Measurements from ENCODE around the gene RGL3. TPM values are rescaled to one million over a fixed set of nuclear protein-coding genes. Genes with fewer than 3 reads are reported as not detected.
"Not testable (repeated sequence)": the region's sequence is repeated elsewhere in the genome, so short reads cannot be mapped to it uniquely, and the experiment has no call there.

Gene RGL3
- total RNA-seq, 2 experiments from 2014 or later, result not detected

DNA sequence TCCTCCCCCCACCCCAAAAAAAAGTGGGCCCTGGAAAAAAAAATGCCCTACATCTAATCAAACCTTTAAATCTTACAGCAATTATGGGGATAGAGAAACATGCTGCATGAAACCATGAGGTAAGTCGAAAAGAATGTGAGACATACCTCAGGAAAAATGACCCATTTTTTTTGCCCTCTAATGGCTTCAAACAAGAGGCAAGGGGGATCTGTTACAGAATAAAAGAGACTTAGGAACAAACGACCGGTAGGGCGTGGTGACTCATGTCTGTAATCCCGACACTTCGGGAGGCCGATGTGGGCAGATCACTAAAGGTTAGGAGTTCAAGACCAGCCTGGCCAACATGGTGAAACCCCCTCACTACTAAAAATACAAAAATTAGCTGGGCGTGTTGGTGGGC lies 8.4 kb downstream of the RGL3 start:
- DNase-seq, result no peak
- H3K27ac Mint-ChIP-seq, result no peak overlapping the region
- no peaks in the 10 kb centered on the region for H3K36me3 Mint-ChIP-seq
- no peak overlapping the region for H3K4me3 Mint-ChIP-seq
- peaks cover 25% of the 10 kb centered on the region for H3K27me3 Mint-ChIP-seq
- H3K4me1 Mint-ChIP-seq, result no peaks in the 10 kb centered on the region
- H3K9me3 Mint-ChIP-seq, result no peaks in the 10 kb centered on the region

DNA sequence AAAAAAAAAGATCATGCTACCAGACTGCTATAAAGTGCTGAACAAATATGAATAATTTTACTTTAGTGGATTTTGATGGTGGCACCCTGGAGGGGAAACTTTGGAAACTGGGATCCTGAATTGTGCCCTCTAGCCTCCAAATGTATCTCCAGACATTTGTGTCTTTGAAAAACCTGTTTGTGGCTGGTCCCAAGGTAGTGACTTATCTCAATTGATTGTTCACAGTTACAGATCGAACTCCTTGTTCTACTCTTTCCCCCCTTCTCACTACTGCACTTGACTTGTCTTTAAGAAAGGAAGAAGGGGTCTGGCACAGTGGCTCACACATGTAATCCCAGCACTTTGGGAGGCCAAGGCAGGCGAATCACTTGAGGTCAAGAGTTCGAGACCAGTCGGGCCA lies 10.5 kb downstream of the RGL3 start:
- no peak overlapping the region for H3K27ac Mint-ChIP-seq
- DNase-seq, result no peak
- peaks cover 25% of the 10 kb centered on the region for H3K27me3 Mint-ChIP-seq
- no peak overlapping the region for H3K4me3 Mint-ChIP-seq
- H3K4me1 Mint-ChIP-seq, result no peaks in the 10 kb centered on the region
- H3K36me3 Mint-ChIP-seq, result no peaks in the 10 kb centered on the region
- no peaks in the 10 kb centered on the region for H3K9me3 Mint-ChIP-seq

DNA sequence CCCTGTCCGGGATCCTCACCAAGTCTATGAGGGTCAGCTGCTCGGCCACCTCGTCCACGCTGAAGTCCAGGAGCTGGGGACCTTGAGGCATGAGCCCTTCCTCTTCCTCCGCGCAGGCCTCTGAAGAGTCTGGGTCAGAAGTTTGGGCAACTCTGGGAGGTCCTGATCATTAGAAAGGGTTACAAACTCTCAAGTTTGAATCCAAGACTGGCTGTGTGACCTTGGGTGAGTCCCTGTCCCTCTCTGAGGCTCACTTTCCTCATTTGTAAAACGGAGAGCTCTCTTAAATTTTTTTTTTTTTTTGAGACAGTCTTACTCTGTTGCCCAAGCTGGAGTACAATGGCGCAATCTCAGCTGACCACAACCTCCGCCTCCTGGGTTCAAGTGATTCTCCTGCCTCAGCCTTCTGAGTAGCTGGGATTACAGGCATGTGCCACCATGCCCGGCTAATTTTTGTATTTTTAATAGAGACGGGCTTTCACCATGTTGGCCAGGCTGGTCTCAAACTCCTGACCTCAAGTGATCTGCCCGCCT lies 12.3 kb downstream of the RGL3 start:
- DNase-seq, H3K4me3 Mint-ChIP-seq, H3K27ac Mint-ChIP-seq, H3K36me3 Mint-ChIP-seq, H3K9me3 Mint-ChIP-seq, H3K4me1 Mint-ChIP-seq: not testable (repeated sequence)
- peaks cover 25% of the 10 kb centered on the region for H3K27me3 Mint-ChIP-seq

DNA sequence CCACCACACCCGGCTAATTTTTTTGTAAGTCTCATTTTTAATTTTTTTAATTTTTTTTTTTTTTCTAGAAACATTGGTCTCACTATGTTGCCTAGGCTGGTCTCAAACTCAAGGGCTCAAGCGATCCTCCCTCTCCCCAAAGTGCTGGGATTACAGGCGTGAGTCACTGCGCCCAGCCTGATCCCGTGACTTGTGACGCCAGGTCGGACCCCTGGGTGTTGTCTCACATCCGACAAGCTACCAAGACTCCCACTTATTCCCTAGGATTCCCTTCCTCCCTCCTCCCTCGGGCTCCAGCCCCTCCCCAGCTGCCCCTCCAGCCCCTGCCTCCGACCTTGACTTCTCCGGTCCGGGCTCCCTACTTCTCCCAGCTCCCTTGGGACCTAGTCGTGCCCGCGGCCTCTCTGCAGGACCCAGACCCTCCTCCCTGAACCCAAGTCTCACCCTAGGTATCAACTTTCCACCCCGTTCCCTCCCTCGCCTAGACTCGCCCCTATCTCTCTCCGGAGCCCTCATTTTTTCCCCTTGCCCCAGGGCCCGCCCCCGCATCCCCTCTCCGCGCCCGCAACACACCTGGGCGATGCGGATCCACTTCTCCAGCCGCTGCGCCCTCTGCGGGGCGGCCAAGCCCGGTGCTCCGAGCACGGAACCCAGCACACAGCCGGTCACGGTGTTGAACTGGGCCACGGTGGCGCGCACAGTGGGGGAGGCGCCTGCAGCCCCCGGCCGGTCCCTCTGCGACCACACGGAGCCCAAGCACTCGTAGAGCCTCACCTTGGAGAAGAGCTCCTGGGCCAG lies 13.1 kb downstream of the RGL3 start:
- H3K4me1 Mint-ChIP-seq, result no peaks in the 10 kb centered on the region
- no peak overlapping the region for H3K4me3 Mint-ChIP-seq
- DNase-seq, result peak; percentile 68
- H3K27me3 Mint-ChIP-seq, result peaks cover 25% of the 10 kb centered on the region
- no peak overlapping the region for H3K27ac Mint-ChIP-seq
- no peaks in the 10 kb centered on the region for H3K9me3 Mint-ChIP-seq
- no peaks in the 10 kb centered on the region for H3K36me3 Mint-ChIP-seq

DNA sequence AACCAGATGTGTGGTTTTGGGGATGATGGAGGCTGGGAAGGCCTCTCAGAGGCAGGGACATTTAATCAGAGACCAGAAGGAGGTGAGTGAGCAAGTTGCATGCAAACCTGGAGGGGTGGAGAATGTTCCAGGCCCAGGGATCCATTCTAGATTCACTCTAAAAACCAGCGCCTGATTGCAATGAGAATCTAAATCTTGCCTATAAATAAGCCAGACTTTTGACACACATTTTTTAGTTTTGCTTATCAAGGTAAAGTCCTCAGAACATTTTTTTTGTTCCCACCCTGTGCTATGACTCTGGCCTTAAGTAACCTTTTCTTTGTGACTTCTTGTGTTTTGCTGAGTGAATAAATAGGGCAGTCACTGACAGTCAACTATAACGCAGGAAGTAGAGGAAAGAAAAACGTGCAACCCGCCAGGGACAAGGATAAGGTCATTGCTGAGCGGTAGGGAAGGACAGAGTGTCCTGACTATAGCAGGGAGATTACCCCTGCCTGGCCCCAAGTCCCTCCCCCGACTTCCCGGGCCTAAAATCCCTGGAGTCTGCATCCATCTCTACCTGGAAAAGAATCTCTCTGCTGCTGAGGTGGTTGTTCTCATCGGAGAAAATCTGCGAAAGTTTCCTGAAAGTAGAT lies 14.4 kb downstream of the RGL3 start:
- H3K27ac Mint-ChIP-seq, result no peak overlapping the region

DNA sequence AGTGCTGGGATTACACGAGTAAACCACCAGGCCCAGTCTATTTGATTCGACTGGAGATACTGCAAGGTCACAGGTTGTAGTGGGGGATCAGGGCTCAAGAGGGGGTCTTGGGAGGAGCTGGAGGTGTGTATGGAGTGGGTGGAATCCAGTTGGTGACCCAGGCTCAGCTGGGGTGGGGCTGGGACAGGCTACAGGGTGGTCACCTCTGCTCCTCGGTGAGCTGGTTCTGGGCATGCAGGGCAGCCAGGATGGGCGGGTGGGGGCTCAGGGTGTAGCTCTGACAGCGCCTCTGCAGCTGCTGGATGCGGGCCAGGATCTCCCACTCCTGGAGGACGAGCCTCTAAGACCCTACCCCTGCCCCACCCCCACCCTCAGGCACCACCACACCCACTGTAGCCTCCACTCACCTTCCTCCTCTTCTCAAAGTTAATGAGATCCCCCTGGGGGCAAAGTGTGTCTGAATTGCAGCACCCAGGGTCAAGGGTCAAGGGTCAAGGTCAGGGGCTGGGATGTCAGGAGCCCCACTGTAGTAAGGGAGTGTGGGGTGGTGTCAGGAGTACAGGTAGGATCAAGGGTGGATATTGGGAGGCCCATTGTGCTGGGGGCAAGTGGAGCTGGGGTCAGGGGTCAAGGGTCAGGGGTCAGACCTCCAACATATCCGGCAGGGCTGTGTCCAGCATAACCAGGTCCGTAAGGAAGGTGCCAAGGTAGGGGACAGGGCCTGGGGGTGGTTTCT lies 17.1 kb downstream of the RGL3 start:
- H3K36me3 Mint-ChIP-seq, result no peaks in the 10 kb centered on the region
- H3K27ac Mint-ChIP-seq, result no peak overlapping the region
- no peak overlapping the region for H3K4me3 Mint-ChIP-seq
- H3K9me3 Mint-ChIP-seq, result no peaks in the 10 kb centered on the region
- DNase-seq, result no peak
- H3K27me3 Mint-ChIP-seq, result peaks cover 23% of the 10 kb centered on the region
- H3K4me1 Mint-ChIP-seq, result no peaks in the 10 kb centered on the region

More for the DNA sequence above, 14.4 kb downstream of the RGL3 start:
- no peak for DNase-seq
- Mint-ChIP-seq H3K9me3 (no peaks in the 10 kb centered on the region), H3K4me3 (no peak overlapping the region), H3K27me3 (peaks cover 34% of the 10 kb centered on the region), H3K4me1 (no peaks in the 10 kb centered on the region), H3K36me3 (no peaks in the 10 kb centered on the region)

DNA sequence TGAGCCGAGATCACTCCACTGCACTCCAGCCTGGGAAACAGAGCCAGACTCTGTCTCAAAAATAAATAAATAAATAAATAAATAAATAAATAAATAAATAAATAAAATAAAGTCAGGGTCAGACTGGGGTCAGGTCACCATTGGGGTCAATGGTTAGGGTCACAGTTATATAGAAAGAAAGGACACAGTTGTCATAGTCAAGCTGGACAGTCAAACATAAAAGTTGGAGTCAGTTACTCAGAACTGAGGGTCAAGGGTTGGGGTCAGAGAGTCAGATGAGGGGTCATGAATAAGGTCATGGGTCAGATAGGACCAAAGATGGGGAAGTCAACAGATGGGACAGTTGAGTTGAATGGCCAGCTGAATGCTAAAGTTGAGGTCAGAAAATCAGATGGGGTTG lies 18.3 kb downstream of the RGL3 start:
- Mint-ChIP-seq H3K36me3 (no peaks in the 10 kb centered on the region), H3K27me3 (peaks cover 15% of the 10 kb centered on the region), H3K4me3 (no peak overlapping the region), H3K27ac (no peak overlapping the region), H3K9me3 (no peaks in the 10 kb centered on the region), H3K4me1 (no peaks in the 10 kb centered on the region)
- no peak for DNase-seq

DNA sequence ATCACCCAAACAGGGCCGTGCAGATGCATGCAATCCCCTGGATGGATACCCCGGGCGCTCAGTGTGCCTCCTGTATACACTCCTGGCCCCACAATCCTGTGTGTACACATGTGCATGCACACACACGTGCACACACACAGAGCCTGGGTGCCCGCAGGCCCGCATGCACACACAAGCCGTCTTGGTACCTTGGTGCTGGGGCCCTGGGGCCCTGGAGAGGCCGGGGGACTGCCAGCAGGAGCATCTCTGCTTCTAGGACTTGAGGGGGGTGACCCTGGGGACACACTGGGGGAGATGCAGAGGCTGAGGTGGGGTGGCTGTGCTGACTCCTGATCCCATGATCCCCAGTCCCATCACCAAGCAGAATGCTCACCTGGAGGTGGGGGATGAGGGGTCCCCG lies 19.4 kb downstream of the RGL3 start:
- Mint-ChIP-seq H3K9me3 (no peaks in the 10 kb centered on the region), H3K27ac (no peak overlapping the region), H3K4me1 (no peaks in the 10 kb centered on the region), H3K36me3 (no peaks in the 10 kb centered on the region), H3K4me3 (no peak overlapping the region), H3K27me3 (peaks cover 20% of the 10 kb centered on the region)
- no peak for DNase-seq

DNA sequence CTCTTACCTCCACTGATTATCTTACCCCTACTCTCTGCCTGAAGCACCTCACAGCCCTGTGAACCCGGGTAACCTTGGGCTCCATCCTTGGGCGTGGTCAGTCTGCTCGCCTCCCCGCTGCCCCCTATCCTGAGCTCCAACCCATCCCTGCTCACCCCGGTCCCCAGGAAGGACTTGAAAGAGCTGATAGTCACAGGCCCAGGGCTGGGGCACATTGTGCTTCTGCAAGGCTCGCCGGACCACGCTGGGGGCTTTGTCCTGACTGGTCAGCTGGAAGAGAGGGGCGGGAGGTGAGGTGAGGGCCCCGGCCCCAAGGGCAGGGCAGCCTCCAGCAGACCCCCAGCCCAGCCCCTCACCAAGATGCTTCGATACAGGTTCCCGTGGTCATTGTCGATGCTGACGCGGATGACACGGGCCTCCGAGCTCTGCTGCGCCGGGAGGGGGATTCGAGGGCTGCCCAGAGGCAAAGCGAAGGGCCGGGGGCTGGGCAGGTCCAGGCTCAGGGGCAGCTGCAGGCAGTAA lies 22.0 kb downstream of the RGL3 start:
- H3K27me3 Mint-ChIP-seq, result peaks cover 20% of the 10 kb centered on the region
- no peaks in the 10 kb centered on the region for H3K4me1 Mint-ChIP-seq
- H3K36me3 Mint-ChIP-seq, result no peaks in the 10 kb centered on the region

DNA sequence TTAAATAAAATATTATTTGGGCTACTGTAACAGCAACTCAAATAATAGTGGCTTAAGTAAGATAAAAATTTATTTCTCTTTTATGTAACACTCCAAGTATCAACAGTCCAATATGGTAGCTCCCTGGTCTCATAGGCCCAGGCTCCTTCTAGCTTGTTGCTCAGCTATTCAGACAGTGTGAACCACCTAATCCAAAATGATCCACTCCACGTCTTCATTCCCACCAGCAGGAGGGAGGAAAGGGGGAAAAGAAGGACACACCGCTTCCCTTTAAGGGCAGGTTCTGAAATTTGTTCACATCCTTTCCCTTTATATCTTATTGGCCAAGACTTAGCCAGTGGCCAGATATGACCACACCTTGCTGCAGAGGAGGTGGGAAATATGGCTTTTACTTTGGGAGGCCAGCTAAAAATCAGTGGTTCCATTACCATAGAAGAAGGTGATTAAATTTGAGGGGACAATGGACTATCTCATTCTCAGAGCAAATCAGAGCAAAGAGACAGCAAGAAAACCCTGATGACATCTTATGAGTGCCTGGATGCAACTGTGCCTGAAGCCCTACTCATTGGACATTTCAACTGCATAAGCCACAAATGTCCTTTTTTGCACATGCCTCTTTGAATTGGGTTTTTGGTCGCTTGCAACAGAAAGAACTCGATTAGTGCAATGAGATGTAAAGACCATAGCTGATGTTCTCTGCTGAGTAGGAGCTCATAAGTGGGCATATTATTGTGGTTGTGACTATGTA lies 28.0 kb downstream of the RGL3 start:
- Mint-ChIP-seq H3K9me3 (peaks cover 1% of the 10 kb centered on the region), H3K4me1 (peaks cover 4% of the 10 kb centered on the region), H3K4me3 (no peak overlapping the region), H3K27ac (no peak overlapping the region), H3K27me3 (peaks cover 4% of the 10 kb centered on the region), H3K36me3 (no peaks in the 10 kb centered on the region)
- no peak for DNase-seq

More for the DNA sequence above, 22.0 kb downstream of the RGL3 start:
- H3K27ac Mint-ChIP-seq, result no peak overlapping the region
- H3K9me3 Mint-ChIP-seq, result no peaks in the 10 kb centered on the region
- no peak for DNase-seq
- H3K4me3 Mint-ChIP-seq, result no peak overlapping the region

DNA sequence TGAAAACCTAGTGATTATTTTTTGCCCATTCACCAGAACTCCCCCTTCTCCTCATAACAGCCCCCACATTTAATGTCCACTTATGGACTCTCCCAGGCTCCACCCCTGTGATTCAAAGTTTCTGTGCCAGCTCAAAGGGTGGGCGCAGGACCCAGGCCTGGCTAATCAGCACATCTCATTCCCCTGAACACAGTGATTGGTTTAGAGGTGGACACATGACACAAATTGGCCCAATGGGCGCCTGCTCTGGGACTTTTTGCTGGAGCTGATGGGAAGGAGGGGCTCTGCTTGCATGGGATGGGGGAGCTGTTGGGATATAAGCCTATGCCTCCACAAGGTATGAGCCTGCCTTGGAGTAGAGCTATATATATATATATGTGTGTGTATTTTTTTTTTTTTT lies 28.8 kb downstream of the RGL3 start:
- H3K9me3 Mint-ChIP-seq, result peaks cover 1% of the 10 kb centered on the region
- no peak overlapping the region for H3K4me3 Mint-ChIP-seq
- no peaks in the 10 kb centered on the region for H3K36me3 Mint-ChIP-seq
- H3K27me3 Mint-ChIP-seq, result peaks cover 4% of the 10 kb centered on the region
- no peak for DNase-seq
- H3K27ac Mint-ChIP-seq, result no peak overlapping the region
- H3K4me1 Mint-ChIP-seq, result peaks cover 4% of the 10 kb centered on the region

DNA sequence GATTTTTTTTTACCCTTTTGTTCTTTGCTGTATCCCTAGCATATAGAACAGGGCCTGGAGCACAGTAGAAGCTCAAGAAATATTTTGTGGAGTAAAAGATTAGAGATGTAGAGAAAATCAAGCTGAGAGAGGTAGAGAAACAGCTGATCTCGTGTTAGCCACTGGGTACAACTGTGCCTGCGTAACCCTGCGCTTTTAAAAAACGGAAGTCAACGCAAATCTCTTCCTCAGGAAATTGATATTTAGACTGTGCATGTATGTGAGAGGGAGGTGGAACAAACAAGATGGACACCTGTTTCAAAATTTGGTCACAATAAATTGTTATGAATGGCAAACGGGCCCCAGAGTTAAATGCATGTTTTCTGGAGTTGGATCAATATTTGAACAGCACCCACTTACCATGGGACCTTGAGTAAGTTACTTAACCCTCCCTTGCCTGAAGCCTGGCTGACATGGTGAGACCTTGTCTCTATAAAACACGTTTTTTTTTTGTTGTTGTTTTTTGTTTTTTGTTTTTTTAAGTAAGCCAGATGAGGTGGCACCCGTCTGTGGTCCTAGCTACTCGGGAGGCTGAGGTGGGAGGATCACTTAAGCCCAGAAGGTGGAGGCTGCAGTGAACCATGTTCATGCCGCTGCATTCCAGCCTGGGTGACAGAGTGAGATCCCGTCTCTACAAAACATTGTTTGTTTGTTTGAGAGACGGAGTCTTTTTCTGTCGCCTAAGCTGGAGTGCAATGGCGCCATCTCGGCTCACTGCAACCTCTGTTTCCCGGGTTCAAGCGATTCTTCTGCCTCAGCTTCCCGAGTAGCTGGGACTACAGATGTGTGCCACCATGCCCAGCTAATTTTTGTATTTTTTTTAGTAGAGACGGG lies 31.7 kb downstream of the RGL3 start:
- no peak overlapping the region for H3K27ac Mint-ChIP-seq
- peaks cover 7% of the 10 kb centered on the region for H3K4me1 Mint-ChIP-seq
- no peak overlapping the region for H3K4me3 Mint-ChIP-seq
- no peaks in the 10 kb centered on the region for H3K36me3 Mint-ChIP-seq
- peaks cover 19% of the 10 kb centered on the region for H3K27me3 Mint-ChIP-seq
- no peak for DNase-seq
- H3K9me3 Mint-ChIP-seq, result peaks cover 1% of the 10 kb centered on the region

DNA sequence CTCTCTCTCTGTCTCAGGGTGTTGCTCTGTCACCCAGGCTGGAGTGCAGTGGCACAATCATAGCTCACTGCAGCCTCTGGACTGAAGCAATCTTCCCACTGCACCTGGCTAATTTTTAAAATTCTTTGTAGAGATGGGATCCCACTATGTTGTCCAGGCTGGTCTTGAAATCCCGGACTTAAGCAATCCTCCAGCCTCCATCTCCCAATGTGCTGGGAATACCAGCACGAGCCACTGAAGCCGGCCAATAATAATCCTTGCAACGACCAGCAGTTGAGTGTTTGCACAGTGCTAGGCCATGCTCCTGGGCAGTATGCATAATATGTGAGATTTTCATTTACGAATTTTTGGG lies 34.4 kb downstream of the RGL3 start:
- H3K4me3 Mint-ChIP-seq, result no peak overlapping the region
- peaks cover 23% of the 10 kb centered on the region for H3K4me1 Mint-ChIP-seq
- H3K27me3 Mint-ChIP-seq, result peaks cover 33% of the 10 kb centered on the region
- H3K9me3 Mint-ChIP-seq, result no peaks in the 10 kb centered on the region
- DNase-seq, result no peak
- peaks cover 3% of the 10 kb centered on the region for H3K36me3 Mint-ChIP-seq
- no peak overlapping the region for H3K27ac Mint-ChIP-seq

DNA sequence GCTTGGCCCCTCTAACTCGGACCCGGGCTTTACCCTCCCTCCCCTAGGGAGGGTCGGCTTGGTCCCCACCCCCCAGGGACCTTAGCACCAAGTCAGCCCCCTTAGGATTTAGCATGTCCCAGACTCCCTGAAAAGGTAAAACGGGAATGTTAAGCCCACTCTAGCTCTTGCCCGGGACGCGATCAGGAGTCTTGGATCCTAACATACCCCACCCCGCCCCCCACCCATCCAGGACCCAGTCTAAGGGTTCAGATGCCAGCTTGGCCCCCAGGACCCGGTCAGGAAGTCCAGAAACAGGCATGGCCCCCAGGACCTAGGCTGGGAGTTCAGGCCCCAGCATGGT lies 35.4 kb downstream of the RGL3 start:
- H3K4me3 Mint-ChIP-seq, result no peak overlapping the region

More for the DNA sequence above, 35.4 kb downstream of the RGL3 start:
- Mint-ChIP-seq H3K36me3 (peaks cover 4% of the 10 kb centered on the region), H3K27ac (no peak overlapping the region), H3K4me1 (peaks cover 25% of the 10 kb centered on the region), H3K9me3 (no peaks in the 10 kb centered on the region), H3K27me3 (peaks cover 33% of the 10 kb centered on the region)
- no peak for DNase-seq
